ENCODE measurements around the gene SMYD3. TPM values are rescaled to one million over a fixed set of nuclear protein-coding genes. Genes with fewer than 3 reads are reported as not detected.

SMYD3 gene
- total RNA-seq, 1 donor from 2014 or later, result 17.3 TPM

GRCh38 chr1:246151796-246152434, 355.2 kb downstream of the SMYD3 start:
- peak in 1 of 2 donors; percentile 16 for DNase-seq (ENCODE audit: low read depth in 2 of 2)

- DNase-seq (ENCODE audit: low read depth in 2 of 2), result no peak
Measured at GRCh38 chr1:246149543-246149942, 357.5 kb downstream of the SMYD3 start.

GRCh38 chr1:246147524-246148461, 359.3 kb downstream of the SMYD3 start:
- DNase-seq (ENCODE audit: low read depth in 2 of 2), result no peak

- DNase-seq (ENCODE audit: low read depth in 2 of 2), result no peak
Measured at GRCh38 chr1:246146804-246147523, 360.1 kb downstream of the SMYD3 start.

- no peak for DNase-seq (ENCODE audit: low read depth in 2 of 2)
Measured at GRCh38 chr1:246145900-246146299, 361.2 kb downstream of the SMYD3 start.

GRCh38 chr1:246144931-246145330, 362.1 kb downstream of the SMYD3 start:
- DNase-seq (ENCODE audit: low read depth in 2 of 2), result no peak

GRCh38 chr1:246142320-246142893, 364.7 kb downstream of the SMYD3 start:
- DNase-seq (ENCODE audit: low read depth in 2 of 2), result peak; percentile 62 to 95

GRCh38 chr1:246141306-246141705, 365.8 kb downstream of the SMYD3 start:
- DNase-seq (ENCODE audit: low read depth in 2 of 2), result no peak

- peak; percentile 40 to 88 for DNase-seq (ENCODE audit: low read depth in 2 of 2)
Measured at GRCh38 chr1:246139745-246140182, 367.3 kb downstream of the SMYD3 start.

GRCh38 chr1:246138781-246139180, 368.3 kb downstream of the SMYD3 start:
- DNase-seq (ENCODE audit: low read depth in 2 of 2), result no peak

- no peak for DNase-seq (ENCODE audit: low read depth in 2 of 2)
Measured at GRCh38 chr1:246136477-246136876, 370.6 kb downstream of the SMYD3 start.

- no peak for DNase-seq (ENCODE audit: low read depth in 2 of 2)
Measured at GRCh38 chr1:246134789-246135188, 372.3 kb downstream of the SMYD3 start.

GRCh38 chr1:246131095-246131494, 376.0 kb downstream of the SMYD3 start:
- peak in 1 of 2 donors; percentile 84 for DNase-seq (ENCODE audit: low read depth in 2 of 2)

GRCh38 chr1:246128494-246129069, 378.5 kb downstream of the SMYD3 start:
- no peak for DNase-seq (ENCODE audit: low read depth in 2 of 2)

- DNase-seq (ENCODE audit: low read depth in 2 of 2), result no peak
Measured at GRCh38 chr1:246126580-246126979, 380.5 kb downstream of the SMYD3 start.

- no peak for DNase-seq (ENCODE audit: low read depth in 2 of 2)
Measured at GRCh38 chr1:246122071-246122470, 385.0 kb downstream of the SMYD3 start.

GRCh38 chr1:246121533-246121932, 385.5 kb downstream of the SMYD3 start:
- peak; percentile 52 to 53 for DNase-seq (ENCODE audit: low read depth in 2 of 2)

GRCh38 chr1:246117066-246117791, 389.9 kb downstream of the SMYD3 start:
- peak; percentile 80 to 84 for DNase-seq (ENCODE audit: low read depth in 2 of 2)

- DNase-seq (ENCODE audit: low read depth in 2 of 2), result no peak
Measured at GRCh38 chr1:246114369-246114768, 392.7 kb downstream of the SMYD3 start.

GRCh38 chr1:246113555-246114095, 393.5 kb downstream of the SMYD3 start:
- peak; percentile 94 to 96 for DNase-seq (ENCODE audit: low read depth in 2 of 2)

All from lung microvascular endothelial cell (primary cell).